PC-9 (cell line): ENCODE data around the gene MEFV.
"Not testable (repeated sequence)": the region's sequence is repeated elsewhere in the genome, so short reads cannot be mapped to it uniquely, and the experiment has no call there.

Source experiments
- CTCF ChIP-seq: fragments of 200-600 bp; sonication (generic); conservative IDR thresholded peaks from 2 replicates; pipeline ENCODE4 v1.6.1; 2017; ENCODE audit warnings: mixed run types, antibody characterized with exemption, mild to moderate bottlenecking, moderate library complexity
- EZH2 ChIP-seq: fragments of 200-600 bp; sonication (generic); IDR thresholded peaks from 2 replicates; pipeline ENCODE4 v1.8.0; 2017; ENCODE audit warnings: antibody characterized with exemption, low read depth

GRCh38 chr16:3271281-3271680, 14.8 kb upstream of the MEFV start:
- not testable (repeated sequence) for TF ChIP-seq CTCF, EZH2
